ENCODE measurements around the gene TMEM132C. TPM values are rescaled to one million over a fixed set of nuclear protein-coding genes. Genes with fewer than 3 reads are reported as not detected.

The TMEM132C gene
- total RNA-seq, 1 experiment from 2014 or later = not detected

DNA sequence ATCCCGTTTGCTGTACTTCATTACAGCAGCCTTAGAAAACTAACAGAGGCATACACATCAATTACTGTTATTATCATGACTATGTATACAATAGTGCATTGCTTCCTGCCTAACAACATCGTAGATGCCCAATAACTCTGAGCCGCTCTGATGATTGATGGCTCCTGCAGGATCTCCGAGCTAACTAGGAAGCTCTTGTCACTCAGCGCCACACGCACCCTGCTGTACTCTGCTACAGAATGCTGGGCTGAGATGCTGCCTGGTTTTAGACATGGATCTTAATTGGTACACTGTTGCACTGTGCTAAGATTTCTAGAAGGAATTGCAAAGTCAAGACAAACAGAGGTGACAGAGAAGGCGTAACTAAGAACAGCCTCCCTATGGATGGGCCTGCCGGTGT, 387.5 kb downstream of the TMEM132C start (continued):
- TF ChIP-seq ZNF138 (CRISPR knock-in tag; conservative IDR thresholded peaks at IDR 0.05) (no peak), ATF1 (CRISPR knock-in tag; IDR thresholded peaks at IDR 0.05) (no peak), ZBTB43 (CRISPR knock-in tag; IDR thresholded peaks at IDR 0.05) (no peak), OVOL2 (CRISPR knock-in tag; IDR thresholded peaks at IDR 0.05; ENCODE audit: borderline replicate concordance) (no peak), FOXP1 (CRISPR knock-in tag; IDR thresholded peaks at IDR 0.05; ENCODE audit: borderline replicate concordance) (no peak)

DNA sequence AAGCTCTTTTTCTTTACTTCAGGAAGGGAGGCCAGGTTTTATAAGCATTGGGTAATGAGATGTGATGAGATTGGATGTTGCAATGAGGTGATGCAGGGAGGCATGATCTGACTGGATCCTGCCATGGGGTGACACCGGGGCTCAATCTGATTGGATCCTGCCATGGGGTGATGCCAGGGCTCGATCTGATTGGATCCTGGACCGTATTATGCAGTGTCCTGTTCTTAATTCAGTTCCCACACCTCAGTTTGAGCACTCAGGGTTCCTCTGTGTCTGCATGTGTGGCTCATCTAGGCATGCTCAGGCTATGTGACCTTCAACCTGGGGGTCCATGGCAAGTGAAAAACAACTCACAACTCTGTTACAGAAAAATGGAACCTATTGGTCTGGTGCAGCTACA, 390.4 kb downstream of the TMEM132C start:
- no peak for DNase-seq (ENCODE audit: low spot score)
- Mint-ChIP-seq H3K4me1 (no peaks in the 10 kb centered on the region), H3K27ac (no peak overlapping the region), H3K4me3 (no peak overlapping the region), H3K27me3 (ENCODE audit: low read depth) (peaks cover 7% of the 10 kb centered on the region; the same call in 1 of the 2 replicates), H3K9me3 (peaks cover 87% of the 10 kb centered on the region), H3K36me3 (peaks cover 81% of the 10 kb centered on the region)
- ATAC-seq = no peak
- POLR2A ChIA-PET = no interaction called here
- CTCF ChIA-PET = no interaction called here
- TF ChIP-seq MYBL2 (CRISPR knock-in tag; IDR thresholded peaks at IDR 0.05) (no peak), ZNF317 (CRISPR knock-in tag; IDR thresholded peaks at IDR 0.05; ENCODE audit: borderline replicate concordance, low read depth) (no peak), CREM (CRISPR knock-in tag; IDR thresholded peaks at IDR 0.05) (no peak), ERG (CRISPR knock-in tag; IDR thresholded peaks at IDR 0.05) (no peak), RORB (CRISPR knock-in tag; IDR thresholded peaks at IDR 0.05) (no peak), ESRRA (CRISPR knock-in tag; IDR thresholded peaks at IDR 0.05; ENCODE audit: borderline replicate concordance) (no peak), ZNF512 (CRISPR knock-in tag; IDR thresholded peaks at IDR 0.05; ENCODE audit: borderline replicate concordance) (no peak), ZNF425 (CRISPR knock-in tag; conservative IDR thresholded peaks at IDR 0.05) (no peak), ZNF232 (CRISPR knock-in tag; IDR thresholded peaks at IDR 0.05) (no peak), FOXK1 (CRISPR knock-in tag; IDR thresholded peaks at IDR 0.05) (no peak), SMAD3 (CRISPR knock-in tag; IDR thresholded peaks at IDR 0.05; ENCODE audit: borderline replicate concordance) (no peak), ZBTB21 (CRISPR knock-in tag; IDR thresholded peaks at IDR 0.05; ENCODE audit: borderline replicate concordance) (no peak)
- TF ChIP-seq, protein P1, sequence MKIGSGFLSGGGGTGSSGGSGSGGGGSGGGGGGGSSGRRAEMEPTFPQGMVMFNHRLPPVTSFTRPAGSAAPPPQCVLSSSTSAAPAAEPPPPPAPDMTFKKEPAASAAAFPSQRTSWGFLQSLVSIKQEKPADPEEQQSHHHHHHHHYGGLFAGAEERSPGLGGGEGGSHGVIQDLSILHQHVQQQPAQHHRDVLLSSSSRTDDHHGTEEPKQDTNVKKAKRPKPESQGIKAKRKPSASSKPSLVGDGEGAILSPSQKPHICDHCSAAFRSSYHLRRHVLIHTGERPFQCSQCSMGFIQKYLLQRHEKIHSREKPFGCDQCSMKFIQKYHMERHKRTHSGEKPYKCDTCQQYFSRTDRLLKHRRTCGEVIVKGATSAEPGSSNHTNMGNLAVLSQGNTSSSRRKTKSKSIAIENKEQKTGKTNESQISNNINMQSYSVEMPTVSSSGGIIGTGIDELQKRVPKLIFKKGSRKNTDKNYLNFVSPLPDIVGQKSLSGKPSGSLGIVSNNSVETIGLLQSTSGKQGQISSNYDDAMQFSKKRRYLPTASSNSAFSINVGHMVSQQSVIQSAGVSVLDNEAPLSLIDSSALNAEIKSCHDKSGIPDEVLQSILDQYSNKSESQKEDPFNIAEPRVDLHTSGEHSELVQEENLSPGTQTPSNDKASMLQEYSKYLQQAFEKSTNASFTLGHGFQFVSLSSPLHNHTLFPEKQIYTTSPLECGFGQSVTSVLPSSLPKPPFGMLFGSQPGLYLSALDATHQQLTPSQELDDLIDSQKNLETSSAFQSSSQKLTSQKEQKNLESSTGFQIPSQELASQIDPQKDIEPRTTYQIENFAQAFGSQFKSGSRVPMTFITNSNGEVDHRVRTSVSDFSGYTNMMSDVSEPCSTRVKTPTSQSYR (CRISPR knock-in tag; IDR thresholded peaks at IDR 0.05) = no peak
- TF ChIP-seq, protein P2, sequence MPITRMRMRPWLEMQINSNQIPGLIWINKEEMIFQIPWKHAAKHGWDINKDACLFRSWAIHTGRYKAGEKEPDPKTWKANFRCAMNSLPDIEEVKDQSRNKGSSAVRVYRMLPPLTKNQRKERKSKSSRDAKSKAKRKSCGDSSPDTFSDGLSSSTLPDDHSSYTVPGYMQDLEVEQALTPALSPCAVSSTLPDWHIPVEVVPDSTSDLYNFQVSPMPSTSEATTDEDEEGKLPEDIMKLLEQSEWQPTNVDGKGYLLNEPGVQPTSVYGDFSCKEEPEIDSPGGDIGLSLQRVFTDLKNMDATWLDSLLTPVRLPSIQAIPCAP (CRISPR knock-in tag; IDR thresholded peaks at IDR 0.05) = no peak
- TF ChIP-seq, protein P3, sequence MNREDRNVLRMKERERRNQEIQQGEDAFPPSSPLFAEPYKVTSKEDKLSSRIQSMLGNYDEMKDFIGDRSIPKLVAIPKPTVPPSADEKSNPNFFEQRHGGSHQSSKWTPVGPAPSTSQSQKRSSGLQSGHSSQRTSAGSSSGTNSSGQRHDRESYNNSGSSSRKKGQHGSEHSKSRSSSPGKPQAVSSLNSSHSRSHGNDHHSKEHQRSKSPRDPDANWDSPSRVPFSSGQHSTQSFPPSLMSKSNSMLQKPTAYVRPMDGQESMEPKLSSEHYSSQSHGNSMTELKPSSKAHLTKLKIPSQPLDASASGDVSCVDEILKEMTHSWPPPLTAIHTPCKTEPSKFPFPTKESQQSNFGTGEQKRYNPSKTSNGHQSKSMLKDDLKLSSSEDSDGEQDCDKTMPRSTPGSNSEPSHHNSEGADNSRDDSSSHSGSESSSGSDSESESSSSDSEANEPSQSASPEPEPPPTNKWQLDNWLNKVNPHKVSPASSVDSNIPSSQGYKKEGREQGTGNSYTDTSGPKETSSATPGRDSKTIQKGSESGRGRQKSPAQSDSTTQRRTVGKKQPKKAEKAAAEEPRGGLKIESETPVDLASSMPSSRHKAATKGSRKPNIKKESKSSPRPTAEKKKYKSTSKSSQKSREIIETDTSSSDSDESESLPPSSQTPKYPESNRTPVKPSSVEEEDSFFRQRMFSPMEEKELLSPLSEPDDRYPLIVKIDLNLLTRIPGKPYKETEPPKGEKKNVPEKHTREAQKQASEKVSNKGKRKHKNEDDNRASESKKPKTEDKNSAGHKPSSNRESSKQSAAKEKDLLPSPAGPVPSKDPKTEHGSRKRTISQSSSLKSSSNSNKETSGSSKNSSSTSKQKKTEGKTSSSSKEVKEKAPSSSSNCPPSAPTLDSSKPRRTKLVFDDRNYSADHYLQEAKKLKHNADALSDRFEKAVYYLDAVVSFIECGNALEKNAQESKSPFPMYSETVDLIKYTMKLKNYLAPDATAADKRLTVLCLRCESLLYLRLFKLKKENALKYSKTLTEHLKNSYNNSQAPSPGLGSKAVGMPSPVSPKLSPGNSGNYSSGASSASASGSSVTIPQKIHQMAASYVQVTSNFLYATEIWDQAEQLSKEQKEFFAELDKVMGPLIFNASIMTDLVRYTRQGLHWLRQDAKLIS (CRISPR knock-in tag; IDR thresholded peaks at IDR 0.05; ENCODE audit: borderline replicate concordance) = no peak
- TF ChIP-seq, protein P4, sequence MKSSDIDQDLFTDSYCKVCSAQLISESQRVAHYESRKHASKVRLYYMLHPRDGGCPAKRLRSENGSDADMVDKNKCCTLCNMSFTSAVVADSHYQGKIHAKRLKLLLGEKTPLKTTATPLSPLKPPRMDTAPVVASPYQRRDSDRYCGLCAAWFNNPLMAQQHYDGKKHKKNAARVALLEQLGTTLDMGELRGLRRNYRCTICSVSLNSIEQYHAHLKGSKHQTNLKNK (CRISPR knock-in tag; IDR thresholded peaks at IDR 0.05) = no peak

Data from WTC11 (cell line).